GM19043 (cell line): ENCODE results near the gene B3GAT2.

Experiments
- ATAC-seq: cut with Tn5 transposase; IDR thresholded peaks from one replicate; pipeline ENCODE4 v1.9.1; 2021; ENCODE audit warnings: low read depth; ENCODE audit not compliant: unreplicated experiment

Gene B3GAT2

GRCh38 chr6:70844301-70844700 is 112.6 kb downstream of the B3GAT2 start:
- ATAC-seq = no peak

GRCh38 chr6:70843328-70843918 is 113.4 kb downstream of the B3GAT2 start:
- ATAC-seq = no peak

- ATAC-seq = no peak
These were observed 114.3 kb downstream of the B3GAT2 start for GRCh38 chr6:70842541-70842940.

GRCh38 chr6:70841112-70841511 is 115.7 kb downstream of the B3GAT2 start:
- no peak for ATAC-seq

GRCh38 chr6:70839286-70840266 is 117.3 kb downstream of the B3GAT2 start:
- no peak for ATAC-seq

GRCh38 chr6:70838907-70839285 is 118.0 kb downstream of the B3GAT2 start:
- no peak for ATAC-seq

- no peak for ATAC-seq
These were observed 122.3 kb downstream of the B3GAT2 start for GRCh38 chr6:70834520-70834919.

- ATAC-seq = no peak
These were observed 125.4 kb downstream of the B3GAT2 start for GRCh38 chr6:70831427-70831826.

GRCh38 chr6:70823651-70824050 is 133.2 kb downstream of the B3GAT2 start:
- no peak for ATAC-seq

- no peak for ATAC-seq
These were observed 135.1 kb downstream of the B3GAT2 start for GRCh38 chr6:70821751-70822150.

GRCh38 chr6:70820778-70821177 is 136.1 kb downstream of the B3GAT2 start:
- no peak for ATAC-seq

GRCh38 chr6:70819646-70820045 is 137.2 kb downstream of the B3GAT2 start:
- ATAC-seq = no peak

- ATAC-seq = no peak
These were observed 143.0 kb downstream of the B3GAT2 start for GRCh38 chr6:70813885-70814284.

GRCh38 chr6:70811788-70812187 is 145.1 kb downstream of the B3GAT2 start:
- no peak for ATAC-seq
